GM12801 (cell line): Measurements from ENCODE around the gene SLC6A18.

Experiments
- CTCF ChIP-seq: IDR thresholded peaks from one replicate; pipeline ENCODE4 v1.5.1; 2011; ENCODE audit warnings: control low read depth; ENCODE audit not compliant: insufficient read length; ENCODE audit errors: extremely low read depth

The SLC6A18 gene

GRCh38 chr5:1211701-1212100, 13.5 kb upstream of the SLC6A18 start:
- no peak for TF ChIP-seq CTCF

- no peak for TF ChIP-seq CTCF
These were observed 12.9 kb upstream of the SLC6A18 start for GRCh38 chr5:1212271-1212670.

- no peak for TF ChIP-seq CTCF
These were observed 12.3 kb upstream of the SLC6A18 start for GRCh38 chr5:1212881-1213280.

- no peak for TF ChIP-seq CTCF
These were observed 11.5 kb upstream of the SLC6A18 start for GRCh38 chr5:1213508-1214162.

- no peak for TF ChIP-seq CTCF
These were observed 10.8 kb upstream of the SLC6A18 start for GRCh38 chr5:1214163-1214935.

GRCh38 chr5:1214936-1215220, 10.3 kb upstream of the SLC6A18 start:
- no peak for TF ChIP-seq CTCF

- no peak for TF ChIP-seq CTCF
These were observed 9.7 kb upstream of the SLC6A18 start for GRCh38 chr5:1215320-1216096.
